IMR-90 (cell line): ENCODE data around the gene LDHD. TPM values are rescaled to one million over a fixed set of nuclear protein-coding genes. Genes with fewer than 3 reads are reported as not detected.

Experiments
- ATAC-seq: fragments of 200-7000 bp; cut with Tn5 transposase; 2 replicates; pipeline ENCODE4 v1.9.1; 2020; ENCODE audit warnings: low read depth, mild to moderate bottlenecking, moderate library complexity
- BruUV-seq: library from RNA; stranded (reverse); fragments of 400-500 nt; replicated peaks from 2 replicates; lab custom pipeline; 2021; lab: Mats Ljungman, UMichigan
- CTCF ChIA-PET: fragments of 300-600 bp; formaldehyde crosslinking; extraction: SDS; loops from one replicate; lab custom pipeline; 2021; ENCODE audit warnings: antibody characterized with exemption; lab: Yijun Ruan, JAX
- POLR2A ChIA-PET: fragments of 300-600 bp; sonication (Branson Sonifier 250); formaldehyde crosslinking; loops from one replicate; lab custom pipeline; 2022; ENCODE audit warnings: antibody characterized with exemption; ENCODE audit not compliant: unreplicated experiment; lab: Charles Lee
- DNase-seq: peaks from one replicate; pipeline ENCODE4 v3.0.0; 2013
- H2AFZ ChIP-seq: replicated peaks from 2 replicates; pipeline ENCODE3; 2013; ENCODE audit warnings: low read length, mild to moderate bottlenecking; ENCODE audit not compliant: poor library complexity
- H2AK5ac ChIP-seq: 2 replicates; pipeline ENCODE4 v1.6.1; 2013; ENCODE audit warnings: low read depth, low read length, inconsistent platforms
- H2AK9ac ChIP-seq: replicated peaks from 2 replicates; pipeline ENCODE3; 2013; ENCODE audit warnings: mild to moderate bottlenecking, low read depth, low read length, moderate library complexity; ENCODE audit not compliant: poor library complexity
- H2BK120ac ChIP-seq: 2 replicates; pipeline ENCODE4 v1.6.1; 2013; ENCODE audit warnings: low read depth, low read length, inconsistent platforms
- H2BK15ac ChIP-seq: 3 replicates; pipeline ENCODE4 v1.6.1; 2013; ENCODE audit warnings: low read depth, low read length, inconsistent platforms
- H2BK20ac ChIP-seq: 2 replicates; pipeline ENCODE4 v1.6.1; 2013; ENCODE audit warnings: low read depth, mild to moderate bottlenecking, inconsistent platforms, low read length, moderate library complexity
- H2BK5ac ChIP-seq: 2 replicates; pipeline ENCODE4 v1.6.1; 2013; ENCODE audit warnings: mild to moderate bottlenecking, low read depth, low read length, inconsistent platforms; ENCODE audit not compliant: poor library complexity, severe bottlenecking
- H3K14ac ChIP-seq: replicated peaks from 2 replicates; pipeline ENCODE4 v1.6.1; 2013; ENCODE audit warnings: low read depth, low read length, inconsistent platforms
- H3K18ac ChIP-seq: 2 replicates; pipeline ENCODE4 v1.6.1; 2013; ENCODE audit warnings: low read depth, low read length, control low read depth
- H3K23ac ChIP-seq: 2 replicates; pipeline ENCODE4 v1.6.1; 2013; ENCODE audit warnings: low read depth, low read length, inconsistent platforms
- H3K27ac ChIP-seq: 2 replicates; pipeline ENCODE4 v1.5.1; 2013; ENCODE audit warnings: mild to moderate bottlenecking, control low read depth, low read length; ENCODE audit not compliant: insufficient read depth
- H3K27me3 ChIP-seq: 2 replicates; pipeline ENCODE4 v1.6.1; 2013; ENCODE audit warnings: low read length; ENCODE audit not compliant: control insufficient read depth, insufficient read depth
- H3K36me3 ChIP-seq: 2 replicates; pipeline ENCODE4 v1.6.1; 2013; ENCODE audit warnings: low read length, mixed read lengths; ENCODE audit not compliant: control insufficient read depth, insufficient read depth
- H3K4ac ChIP-seq: 2 replicates; pipeline ENCODE4 v1.6.1; 2013; ENCODE audit warnings: low read depth, low read length, inconsistent platforms
- H3K4me1 ChIP-seq: 2 replicates; pipeline ENCODE4 v1.6.1; 2013; ENCODE audit warnings: low read length, mixed read lengths; ENCODE audit not compliant: control insufficient read depth, insufficient read depth
- H3K4me2 ChIP-seq: 2 replicates; pipeline ENCODE4 v1.6.1; 2013; ENCODE audit warnings: low read depth, mild to moderate bottlenecking, control low read depth, low read length, moderate library complexity
- H3K4me3 ChIP-seq: 2 replicates; pipeline ENCODE4 v1.5.1; 2013; ENCODE audit warnings: low read depth, mild to moderate bottlenecking, control low read depth, low read length, moderate library complexity; ENCODE audit not compliant: insufficient read depth
- H3K56ac ChIP-seq: 2 replicates; pipeline ENCODE4 v1.6.1; 2013; ENCODE audit warnings: low read length, inconsistent platforms; ENCODE audit not compliant: insufficient read depth; ENCODE audit errors: extremely low read depth
- H3K79me1 ChIP-seq, 2 experiments: 2 replicates each; pipeline ENCODE4 v1.6.1; 2013; ENCODE audit warnings: low read length in 2 of 2, inconsistent platforms in 1 of 2, low read depth in 1 of 2
- H3K9ac ChIP-seq: 2 replicates; pipeline ENCODE4 v1.6.1; 2013; ENCODE audit warnings: low read depth, low read length, control low read depth
- H3K9me1 ChIP-seq: 2 replicates; pipeline ENCODE4 v1.6.1; 2013; ENCODE audit warnings: low read length, inconsistent platforms; ENCODE audit not compliant: insufficient read depth
- H3K9me3 ChIP-seq: 2 replicates; pipeline ENCODE4 v1.6.1; 2013; ENCODE audit warnings: low read length; ENCODE audit not compliant: control insufficient read depth, insufficient read depth
- H4K20me1 ChIP-seq: 2 replicates; pipeline ENCODE4 v1.6.1; 2013; ENCODE audit warnings: low read length, inconsistent platforms; ENCODE audit not compliant: insufficient read depth
- H4K5ac ChIP-seq: 2 replicates; pipeline ENCODE4 v1.6.1; 2013; ENCODE audit warnings: mild to moderate bottlenecking, low read depth, low read length, control low read depth
- H4K8ac ChIP-seq, 2 experiments: 2 replicates each; pipeline ENCODE4 v1.6.1; 2013; ENCODE audit warnings: low read depth in 2 of 2, low read length in 2 of 2, control low read depth in 1 of 2, inconsistent platforms in 1 of 2
- H4K91ac ChIP-seq: 2 replicates; pipeline ENCODE4 v1.6.1; 2013; ENCODE audit warnings: low read depth, low read length, inconsistent platforms; ENCODE audit not compliant: insufficient read depth
- CEBPB ChIP-seq: IDR thresholded peaks from 2 replicates; pipeline ENCODE4 v1.6.1; 2012; ENCODE audit warnings: low read depth, low read length, improper control_type of control experiment
- CHD1 ChIP-seq: IDR thresholded peaks from 2 replicates; pipeline ENCODE4 v1.6.1; 2012; ENCODE audit warnings: low read depth, low read length, improper control_type of control experiment
- MAZ ChIP-seq: IDR thresholded peaks from 2 replicates; pipeline ENCODE4 v1.6.1; 2012; ENCODE audit warnings: low read depth, mild to moderate bottlenecking, low read length, improper control_type of control experiment, moderate library complexity, borderline replicate concordance
- MXI1 ChIP-seq: IDR thresholded peaks from 2 replicates; pipeline ENCODE4 v1.6.1; 2012; ENCODE audit warnings: low read depth, mild to moderate bottlenecking, low read length, moderate library complexity, borderline replicate concordance
- POLR2A ChIP-seq: IDR thresholded peaks from 2 replicates; pipeline ENCODE4 v1.6.1; 2012; ENCODE audit warnings: mild to moderate bottlenecking, low read depth, low read length
- RCOR1 ChIP-seq: IDR thresholded peaks from 2 replicates; pipeline ENCODE4 v1.6.1; 2012; ENCODE audit warnings: mild to moderate bottlenecking, low read length, improper control_type of control experiment; ENCODE audit not compliant: insufficient replicate concordance
- RFX5 ChIP-seq: IDR thresholded peaks from 2 replicates; pipeline ENCODE4 v1.8.0; 2012; ENCODE audit warnings: low read depth, mild to moderate bottlenecking, low read length, moderate library complexity
- WGBS, 2 experiments: methylation state at CpG; one replicate each; pipeline versions ENCODE4 v1.1.5 to v1.1.7; 2013; ENCODE audit warnings: missing lambda C conversion rate in 2 of 2; ENCODE audit not compliant: insufficient read length in 1 of 2; ENCODE audit errors: extremely low coverage in 2 of 2; 5-methylcytosine and 5-hydroxymethylcytosine counted together
- dilution Hi-C: fragments of 300-500 bp; cut with HindIII; formaldehyde crosslinking; loops from one replicate; pipeline ENCODE4 v1.14.3; 2018; ENCODE audit warnings: low sequenced_read_pairs; ENCODE audit not compliant: unreplicated experiment
- in situ Hi-C: fragments of 300-500 bp; cut with MboI; formaldehyde crosslinking; loops from 3 replicates; pipeline ENCODE4 v1.14.3; 2019; ENCODE audit warnings: low sequenced_read_pairs, inconsistent platforms, mixed read lengths
- intact Hi-C: fragments of 100-400 bp; cut with micrococcal nuclease; formaldehyde crosslinking; loops from 2 replicates; pipeline ENCODE4 v1.10.0; 2022
- polyA plus RNA-seq, 3 experiments: library from polyadenylated mRNA; depleted of rRNA; stranded (reverse); fragments of >200 nt; gene quantifications; 2 replicates each; pipeline ENCODE4 v1.2.3, GENCODE V29; 2012; ENCODE audit warnings: low replicate concordance in 1 of 3
- total RNA-seq: library from RNA; depleted of rRNA; stranded (reverse); fragments of >200 nt; gene quantifications from 2 replicates; pipeline ENCODE4 v1.2.3, GENCODE V29; 2012

LDHD gene
- total and polyA plus RNA-seq, 2 of the 4 experiments (the other 2 are of a cell fraction): under 0.01 to 0.26 TPM

DNA sequence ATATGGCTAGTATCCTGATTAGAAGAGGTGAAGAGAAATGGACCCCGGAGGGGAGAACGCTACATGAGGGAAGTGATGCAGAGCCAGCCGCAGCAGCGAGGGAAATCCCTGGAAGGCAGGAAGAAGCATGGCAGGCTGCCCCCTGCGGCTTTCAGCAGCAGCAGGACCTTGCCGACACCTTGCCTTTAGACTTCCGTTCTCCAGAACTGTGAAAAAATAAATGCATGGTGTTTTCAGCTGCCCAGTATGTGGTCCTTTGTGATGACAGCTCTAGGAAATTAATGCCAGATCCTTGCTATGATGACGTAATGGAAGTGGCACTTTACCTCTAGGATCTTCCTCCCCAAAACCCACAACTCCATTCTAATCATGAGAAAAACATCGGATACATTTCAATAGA lies 22.1 kb upstream of the LDHD start:
- Histone ChIP-seq H3K4me2 (no peak overlapping the region), H3K4me1 (no peaks in the 10 kb centered on the region), H3K9me1 (no peaks in the 10 kb centered on the region), H2BK5ac (no peak overlapping the region), H4K8ac (no peak overlapping the region), H3K9me3 (no peaks in the 10 kb centered on the region), H2AK9ac (peak overlapping the region; percentile 55), H3K27me3 (no peaks in the 10 kb centered on the region; the same call in 1 of the 2 replicates), H3K56ac (no peak overlapping the region), H2AK5ac (no peak overlapping the region), H3K27ac (no peak overlapping the region), H2BK120ac (no peak overlapping the region), H3K14ac (no peak overlapping the region), H2AFZ (no peak overlapping the region), H3K4me3 (no peak overlapping the region), H3K79me1 (no peaks in the 10 kb centered on the region), H3K23ac (no peak overlapping the region), H3K18ac (no peak overlapping the region), H3K4ac (no peak overlapping the region), H4K5ac (no peak overlapping the region), H3K9ac (no peak overlapping the region), H2BK20ac (no peak overlapping the region), H4K91ac (no peak overlapping the region), H2BK15ac (no peak overlapping the region), H3K36me3 (no peaks in the 10 kb centered on the region), H4K20me1 (no peaks in the 10 kb centered on the region)
- DNase-seq (no peak), ATAC-seq (no peak)
- TF ChIP-seq POLR2A (no peak), MAZ (no peak), MXI1 (no peak), RFX5 (no peak), RCOR1 (no peak), CEBPB (no peak), CHD1 (no peak)
- intact Hi-C loops (no loop called here), dilution Hi-C loops (no loop called here), in situ Hi-C loops (no loop called here)
- 90% methylated on average over 2 of the region's 9 CpGs; no CpG with 5 or more reads in 1 of the 2 experiments for WGBS, 2 experiments
- CTCF ChIA-PET: no interaction called here
- BruUV-seq: no TSS peak
- POLR2A ChIA-PET: no interaction called here
